ENCODE data around the gene NPHP3. TPM values are rescaled to one million over a fixed set of nuclear protein-coding genes. Genes with fewer than 3 reads are reported as not detected.

The NPHP3 gene
- total and polyA plus RNA-seq, 8 donors = 20.6 to 110 (median 87.7) TPM

DNA sequence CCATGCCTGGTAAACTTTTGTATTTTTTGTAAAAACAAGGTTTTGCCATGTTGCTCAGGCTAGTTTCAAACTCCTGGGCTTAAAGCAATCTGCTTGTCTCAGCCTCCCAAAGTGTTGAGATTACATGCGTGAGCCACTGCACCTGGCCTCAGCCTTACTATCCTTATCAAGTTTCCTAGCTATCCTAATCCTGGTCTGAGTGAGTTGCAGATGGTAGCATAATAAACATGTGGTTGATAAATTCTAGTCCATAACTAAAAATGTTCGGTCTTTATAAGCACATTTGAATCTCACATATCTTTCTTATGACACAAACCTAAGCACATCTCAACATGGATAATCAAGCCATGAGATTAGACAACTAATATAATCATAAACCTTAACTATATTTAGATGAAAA is 18.5 kb downstream of the NPHP3 start:
- Histone ChIP-seq H3K36me3 (peaks cover 5 to 93% of the 10 kb centered on the region in 2 donors), H3K4me3 (no peak overlapping the region), H3K4me1 (no peaks in the 10 kb centered on the region), H3K27ac (no peak overlapping the region), H3K27me3 (no peaks in the 10 kb centered on the region), H3K9me3 (no peaks in the 10 kb centered on the region)
- TF ChIP-seq, protein P1, sequence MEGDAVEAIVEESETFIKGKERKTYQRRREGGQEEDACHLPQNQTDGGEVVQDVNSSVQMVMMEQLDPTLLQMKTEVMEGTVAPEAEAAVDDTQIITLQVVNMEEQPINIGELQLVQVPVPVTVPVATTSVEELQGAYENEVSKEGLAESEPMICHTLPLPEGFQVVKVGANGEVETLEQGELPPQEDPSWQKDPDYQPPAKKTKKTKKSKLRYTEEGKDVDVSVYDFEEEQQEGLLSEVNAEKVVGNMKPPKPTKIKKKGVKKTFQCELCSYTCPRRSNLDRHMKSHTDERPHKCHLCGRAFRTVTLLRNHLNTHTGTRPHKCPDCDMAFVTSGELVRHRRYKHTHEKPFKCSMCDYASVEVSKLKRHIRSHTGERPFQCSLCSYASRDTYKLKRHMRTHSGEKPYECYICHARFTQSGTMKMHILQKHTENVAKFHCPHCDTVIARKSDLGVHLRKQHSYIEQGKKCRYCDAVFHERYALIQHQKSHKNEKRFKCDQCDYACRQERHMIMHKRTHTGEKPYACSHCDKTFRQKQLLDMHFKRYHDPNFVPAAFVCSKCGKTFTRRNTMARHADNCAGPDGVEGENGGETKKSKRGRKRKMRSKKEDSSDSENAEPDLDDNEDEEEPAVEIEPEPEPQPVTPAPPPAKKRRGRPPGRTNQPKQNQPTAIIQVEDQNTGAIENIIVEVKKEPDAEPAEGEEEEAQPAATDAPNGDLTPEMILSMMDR (IDR thresholded peaks at IDR 0.05) = no peak
- DNase-seq (no peak), ATAC-seq (no peak)
- intact Hi-C loops (cut with DNase I) = no loop called here

DNA sequence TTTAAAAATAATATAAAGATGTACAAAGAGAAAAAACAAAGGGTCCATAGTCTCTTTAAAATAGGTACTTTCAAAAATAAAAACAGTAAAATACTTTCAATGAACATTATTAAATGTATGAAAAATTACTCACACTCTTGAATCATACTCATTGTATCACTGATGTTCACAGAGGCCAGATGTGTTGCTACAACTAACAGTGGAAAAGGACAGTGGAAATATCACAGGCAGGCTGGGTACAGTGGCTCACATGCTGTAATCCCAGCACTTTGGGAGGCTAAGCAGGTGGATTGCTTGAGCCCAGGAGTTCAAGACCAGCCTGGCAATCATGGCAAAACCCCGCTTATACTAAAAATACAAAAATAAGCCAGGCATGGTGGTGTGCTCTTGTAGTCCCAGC is 26.8 kb downstream of the NPHP3 start:
- TF ChIP-seq, protein P1 (IDR thresholded peaks at IDR 0.05) = no peak
- no peak for ATAC-seq
- H3K36me3 ChIP-seq = peaks cover 0 to 96% of the 10 kb centered on the region in 2 donors
- DNase-seq = no peak
- intact Hi-C loops (cut with DNase I) = no loop called here
- no peak overlapping the region for H3K4me3 ChIP-seq
- no peaks in the 10 kb centered on the region for H3K4me1 ChIP-seq
- no peak overlapping the region for H3K27ac ChIP-seq
- no peaks in the 10 kb centered on the region for H3K27me3 ChIP-seq
- H3K9me3 ChIP-seq = no peaks in the 10 kb centered on the region

DNA sequence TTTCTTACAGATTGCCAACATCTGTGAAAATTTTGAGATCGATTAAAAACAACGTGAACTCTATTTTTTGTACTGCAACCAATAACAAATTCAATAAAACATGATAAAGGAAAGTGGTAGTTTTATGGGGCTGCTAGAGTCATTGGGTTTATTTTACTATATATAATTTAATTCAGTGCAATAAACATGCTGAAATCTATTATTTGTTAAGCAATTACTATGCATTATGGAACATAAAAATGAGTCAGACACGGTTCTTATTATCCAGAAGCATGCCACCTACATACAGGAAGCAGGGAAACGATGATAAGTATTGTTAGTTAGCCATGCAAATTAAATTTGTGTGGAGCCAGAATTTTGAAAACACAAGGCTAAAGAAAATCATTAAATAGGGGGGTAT is 27.2 kb downstream of the NPHP3 start:
- Histone ChIP-seq H3K4me1 (no peaks in the 10 kb centered on the region), H3K9me3 (no peaks in the 10 kb centered on the region), H3K27me3 (no peaks in the 10 kb centered on the region), H3K36me3 (peaks cover 0 to 96% of the 10 kb centered on the region in 2 donors), H3K27ac (no peak overlapping the region), H3K4me3 (no peak overlapping the region)
- DNase-seq = no peak
- intact Hi-C loops (cut with DNase I) = no loop called here
- TF ChIP-seq, protein P1 (IDR thresholded peaks at IDR 0.05) = no peak
- ATAC-seq = no peak

DNA sequence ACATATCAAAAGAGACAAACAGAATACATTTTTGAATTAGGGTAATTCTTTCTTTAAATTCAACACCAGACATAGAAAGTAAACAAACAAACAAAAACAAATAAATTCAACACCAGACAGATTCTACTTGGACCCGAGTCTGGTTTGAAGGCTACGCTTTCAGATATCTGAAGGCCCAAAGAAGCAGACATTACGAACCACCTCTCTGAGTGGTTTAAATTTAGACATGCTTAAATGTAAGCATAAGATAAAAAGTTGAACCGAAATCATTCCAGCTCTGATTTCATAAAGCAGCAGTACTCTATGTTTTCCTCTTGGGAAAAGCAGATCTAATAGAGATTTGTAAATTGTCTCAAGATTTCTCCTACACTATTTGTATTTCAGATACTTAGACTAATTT is 32.2 kb downstream of the NPHP3 start:
- Histone ChIP-seq H3K36me3 (peaks cover 0 to 96% of the 10 kb centered on the region in 2 donors), H3K4me1 (no peaks in the 10 kb centered on the region), H3K27ac (no peak overlapping the region), H3K9me3 (no peaks in the 10 kb centered on the region), H3K27me3 (no peaks in the 10 kb centered on the region), H3K4me3 (no peak overlapping the region)
- DNase-seq = no peak
- TF ChIP-seq, protein P1 (IDR thresholded peaks at IDR 0.05) = no peak
- ATAC-seq = no peak
- intact Hi-C loops (cut with DNase I) = no loop called here

DNA sequence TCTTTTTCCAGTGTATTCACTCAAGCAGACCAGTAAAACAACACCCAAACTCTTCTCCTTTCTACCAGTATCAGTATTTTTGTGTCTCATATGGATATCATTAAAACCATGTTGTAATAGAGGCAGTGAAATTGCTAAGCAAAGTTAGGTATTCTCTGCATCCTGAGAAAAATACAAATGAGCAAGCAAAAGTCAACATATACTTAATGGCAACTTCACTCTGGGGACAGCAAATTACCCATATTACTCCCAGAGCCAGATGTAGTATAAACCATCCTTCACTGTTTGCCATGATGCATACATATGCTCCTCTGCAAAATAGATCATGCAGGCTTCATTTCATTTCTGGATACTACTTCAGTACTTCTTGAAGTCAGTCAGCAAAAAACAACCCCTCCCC is 40.0 kb downstream of the NPHP3 start:
- no peaks in the 10 kb centered on the region for H3K4me1 ChIP-seq
- H3K27me3 ChIP-seq = no peaks in the 10 kb centered on the region
- TF ChIP-seq, protein P1 (IDR thresholded peaks at IDR 0.05) = no peak
- no peak overlapping the region for H3K4me3 ChIP-seq
- no peak overlapping the region for H3K27ac ChIP-seq
- H3K9me3 ChIP-seq = no peaks in the 10 kb centered on the region
- DNase-seq (no peak), ATAC-seq (no peak)
- H3K36me3 ChIP-seq = peaks cover 0 to 96% of the 10 kb centered on the region in 2 donors
- intact Hi-C loops (cut with DNase I) = no loop called here

All from left lung (tissue), 10 donors.